HepG2 (cell line): ENCODE results near the gene ARFGEF2.

Source experiments
- ATF3 ChIP-seq: sonication (generic); formaldehyde crosslinking; IDR thresholded peaks from 2 replicates; pipeline ENCODE4 v1.4.0; 2020; ENCODE audit warnings: missing genetic modification reagents
- ATF4 ChIP-seq, 2 experiments: fragments of 450-650 bp in 1 of 2; sonication (generic) in 1 of 2; formaldehyde crosslinking; IDR thresholded peaks; 2 replicates each; pipeline versions ENCODE4 v1.5.0 to v1.8.0; 2020 to 2022; ENCODE audit warnings: mild to moderate bottlenecking in 1 of 2, missing genetic modification reagents in 1 of 2
- ATM ChIP-seq: fragments of 450-650 bp; IDR thresholded peaks from 2 replicates; pipeline ENCODE4 v1.7.1; 2017; ENCODE audit warnings: mild to moderate bottlenecking, borderline replicate concordance
- CTCF ChIP-seq: sonication (generic); formaldehyde crosslinking; IDR thresholded peaks from 2 replicates; pipeline ENCODE4 v1.5.0; 2020; ENCODE audit warnings: mild to moderate bottlenecking, missing genetic modification reagents, moderate library complexity
- ETS1 ChIP-seq: sonication (generic); formaldehyde crosslinking; IDR thresholded peaks from 2 replicates; pipeline ENCODE4 v1.4.0; 2020; ENCODE audit warnings: missing genetic modification reagents
- FOXC1 ChIP-seq: sonication (generic); formaldehyde crosslinking; IDR thresholded peaks from 2 replicates; pipeline ENCODE4 v1.8.0; 2022; ENCODE audit warnings: mild to moderate bottlenecking, missing genetic modification reagents, borderline replicate concordance
- JUN ChIP-seq: sonication (generic); formaldehyde crosslinking; IDR thresholded peaks from 2 replicates; pipeline ENCODE4 v1.4.0; 2020; ENCODE audit warnings: mild to moderate bottlenecking, missing genetic modification reagents
- MLLT10 ChIP-seq: sonication (generic); formaldehyde crosslinking; IDR thresholded peaks from 2 replicates; pipeline ENCODE4 v1.4.0; 2020; ENCODE audit warnings: missing genetic modification reagents
- NCOA2 ChIP-seq: sonication (generic); formaldehyde crosslinking; IDR thresholded peaks from 2 replicates; pipeline ENCODE4 v1.8.0; 2022; ENCODE audit warnings: inconsistent platforms
- PBX3 ChIP-seq: sonication (generic); formaldehyde crosslinking; IDR thresholded peaks from 2 replicates; pipeline ENCODE4 v1.8.1; 2023; ENCODE audit warnings: missing genetic modification reagents, inconsistent platforms, borderline replicate concordance
- PRPF4 ChIP-seq: fragments of 200-400 bp; formaldehyde crosslinking; IDR thresholded peaks from 2 replicates; pipeline ENCODE4 v1.6.1; 2016; ENCODE audit warnings: low read length, low read depth; ENCODE audit not compliant: poor library complexity, severe bottlenecking
- SOX6 ChIP-seq, 2 experiments: fragments of 450-650 bp in 1 of 2; sonication (generic) in 1 of 2; formaldehyde crosslinking in 1 of 2; IDR thresholded peaks; 2 replicates each; pipeline versions ENCODE4 v1.4.0 to v1.6.1; 2017 to 2020; ENCODE audit warnings: antibody characterized with exemption in 1 of 2, mild to moderate bottlenecking in 1 of 2, missing genetic modification reagents in 1 of 2
- TCF7L2 ChIP-seq: IDR thresholded peaks from 2 replicates; pipeline ENCODE4 v1.6.1; 2011; ENCODE audit warnings: mild to moderate bottlenecking, low read depth, low read length, moderate library complexity

GRCh38 chr20:48930878-48931277 is 9.4 kb downstream of the ARFGEF2 start:
- TF ChIP-seq ATF4 (CRISPR knock-in tag; IDR thresholded peaks at IDR 0.05) = no peak
- TF ChIP-seq MLLT10 = no peak
- no peak for TF ChIP-seq TCF7L2
- TF ChIP-seq ATM = no peak
- no peak for TF ChIP-seq PRPF4
- no peak for TF ChIP-seq JUN (CRISPR knock-in tag)
- no peak for TF ChIP-seq FOXC1 (CRISPR knock-in tag)
- TF ChIP-seq NCOA2 (CRISPR knock-in tag) = no peak
- TF ChIP-seq ETS1 (CRISPR knock-in tag) = no peak
- no peak for TF ChIP-seq SOX6 (IDR thresholded peaks at IDR 0.05)
- TF ChIP-seq SOX6 (CRISPR knock-in tag; IDR thresholded peaks at IDR 0.05) = no peak
- no peak for TF ChIP-seq ATF3
- no peak for TF ChIP-seq PBX3 (CRISPR knock-in tag)
- TF ChIP-seq CTCF (CRISPR knock-in tag) = no peak
